CD1c-positive myeloid dendritic cell (primary cell): Measurements from ENCODE around the gene NKX2-4.
A peak's percentile ranks its signal among the peaks of the same experiment; 100 is the strongest.
"Not testable (repeated sequence)": the region's sequence is repeated elsewhere in the genome, so short reads cannot be mapped to it uniquely, and the experiment has no call there.

ENCODE experiments used
- DNase-seq: peaks from one replicate; pipeline ENCODE4 v3.0.0-alpha.2; 2016; ENCODE audit errors: extremely low spot score

NKX2-4 gene

DNA sequence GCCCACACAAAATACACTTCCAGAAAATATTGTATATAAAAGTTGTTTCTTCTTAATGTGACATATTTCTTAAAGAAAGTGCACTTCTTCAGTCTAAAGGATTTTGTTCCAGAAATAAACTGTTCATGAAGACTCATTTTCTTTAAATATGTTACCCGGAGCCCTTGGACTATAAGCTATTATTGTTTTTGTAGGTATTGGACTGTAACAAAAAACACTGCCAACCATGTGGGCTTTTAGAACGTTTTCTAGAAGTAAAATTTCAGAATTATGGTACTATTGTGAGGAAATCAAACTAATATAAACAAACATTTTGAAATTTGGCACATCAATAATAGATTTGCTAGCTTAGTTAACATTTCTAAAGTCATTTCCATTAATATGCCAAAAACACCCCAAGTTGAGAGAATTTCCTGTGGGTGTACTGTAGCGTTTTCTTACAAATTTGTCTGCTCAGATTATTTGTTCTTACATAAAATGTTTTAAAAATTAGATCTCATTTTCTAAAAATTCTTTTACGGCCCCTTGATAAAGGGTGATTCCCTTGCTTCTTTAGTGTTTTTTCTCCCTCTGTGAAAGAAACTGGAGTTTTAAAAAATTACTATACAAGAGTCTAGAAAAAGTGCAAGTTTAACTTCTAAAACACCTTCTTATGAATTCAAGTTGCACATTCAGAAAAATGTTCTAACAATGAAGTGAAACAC, 3.4 kb downstream of the NKX2-4 start:
- no peak for DNase-seq

DNA sequence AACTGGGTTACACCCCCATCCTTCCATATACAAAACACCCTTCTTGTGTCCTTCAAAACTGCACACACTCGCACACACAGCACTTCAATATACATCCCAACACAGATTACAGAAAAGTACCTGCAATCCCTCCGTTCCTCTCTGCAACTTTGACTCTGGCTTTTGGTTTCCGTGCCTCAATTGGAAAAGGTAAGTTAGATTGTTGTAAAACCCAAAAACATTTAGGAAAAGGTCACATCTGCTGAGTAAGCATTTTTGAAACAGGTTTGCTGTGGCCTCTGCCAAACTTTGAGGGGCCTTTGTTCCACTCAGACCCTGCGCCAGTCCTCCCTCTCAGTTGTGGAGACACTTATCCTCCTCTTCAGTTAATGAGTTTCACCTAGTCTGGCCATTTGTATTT, 4.2 kb downstream of the NKX2-4 start:
- DNase-seq = no peak

DNA sequence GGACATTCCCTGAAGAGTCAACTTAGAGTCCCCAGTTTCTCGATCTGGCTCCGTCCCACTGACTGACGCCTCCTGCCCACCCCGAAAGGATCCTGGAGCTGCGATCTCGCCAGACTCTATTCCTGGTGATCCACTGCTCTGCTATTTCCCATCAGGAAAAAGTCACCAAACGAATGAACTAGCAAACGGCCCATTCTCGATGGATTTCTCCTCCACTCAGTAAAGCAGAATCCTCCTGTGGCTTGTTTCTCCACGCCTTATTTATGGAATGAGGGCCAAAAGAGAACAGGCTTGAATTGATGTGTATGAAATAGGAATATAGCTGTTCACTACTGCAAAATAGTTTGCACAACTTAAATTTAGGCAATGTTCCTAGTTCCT, 5.4 kb downstream of the NKX2-4 start:
- no peak for DNase-seq

DNA sequence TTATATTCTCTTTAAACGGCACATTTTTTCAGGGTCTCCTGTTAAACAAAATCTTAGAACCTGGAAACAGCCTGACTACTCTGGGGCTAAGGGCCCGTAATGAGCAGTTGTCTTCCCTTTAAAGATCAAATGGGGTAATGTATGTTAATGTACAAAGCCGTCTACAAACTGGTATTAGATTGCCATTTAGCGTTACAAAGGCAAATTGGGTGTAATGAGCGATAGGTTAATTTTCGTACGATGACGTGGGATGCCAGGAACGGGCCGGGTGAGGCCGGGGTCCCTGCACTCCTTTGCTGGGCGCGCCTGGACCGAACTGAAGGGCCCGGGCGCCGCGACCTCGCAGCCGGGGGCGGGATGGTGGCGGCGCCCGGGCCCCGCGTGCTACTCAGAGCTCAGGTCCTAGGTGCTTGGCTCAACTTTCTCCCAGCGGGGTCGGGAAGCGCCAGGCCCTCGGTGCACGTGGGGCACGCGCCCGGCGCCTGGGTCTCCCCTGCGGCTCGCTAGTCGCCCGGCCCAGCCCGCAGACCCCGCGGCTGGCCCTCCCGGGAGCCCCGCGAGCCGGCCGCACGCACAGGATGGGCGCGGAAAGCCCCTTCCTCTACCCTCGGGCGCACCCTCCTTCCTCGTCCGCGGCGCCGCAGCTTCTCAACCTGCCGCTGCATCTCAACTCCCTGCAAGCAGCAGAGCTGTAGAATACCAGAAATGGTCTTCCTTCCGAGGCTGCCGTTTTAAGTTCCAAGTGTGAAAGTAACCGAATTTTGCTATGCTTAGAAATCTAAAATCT, 5.9 kb downstream of the NKX2-4 start:
- no peak for DNase-seq

DNA sequence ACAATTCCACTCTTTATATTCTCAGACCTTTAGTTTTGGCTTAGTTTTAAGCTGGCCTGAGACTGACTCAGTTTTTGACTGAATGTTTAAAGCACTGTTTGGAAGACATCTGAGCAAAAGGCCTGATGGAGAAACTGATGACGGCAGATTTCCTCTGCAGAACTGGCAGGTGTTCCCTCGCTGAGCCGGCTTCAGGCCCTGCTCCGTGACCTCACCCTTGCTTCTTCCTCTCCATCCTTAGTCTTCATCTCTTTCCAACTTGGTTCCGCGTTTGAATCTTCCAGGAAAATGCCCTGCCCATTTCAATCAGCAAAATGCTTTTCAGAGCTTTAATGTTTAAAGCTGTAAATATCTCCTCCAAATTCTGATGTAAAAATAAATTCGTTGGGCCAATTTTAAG, 6.6 kb downstream of the NKX2-4 start:
- no peak for DNase-seq

DNA sequence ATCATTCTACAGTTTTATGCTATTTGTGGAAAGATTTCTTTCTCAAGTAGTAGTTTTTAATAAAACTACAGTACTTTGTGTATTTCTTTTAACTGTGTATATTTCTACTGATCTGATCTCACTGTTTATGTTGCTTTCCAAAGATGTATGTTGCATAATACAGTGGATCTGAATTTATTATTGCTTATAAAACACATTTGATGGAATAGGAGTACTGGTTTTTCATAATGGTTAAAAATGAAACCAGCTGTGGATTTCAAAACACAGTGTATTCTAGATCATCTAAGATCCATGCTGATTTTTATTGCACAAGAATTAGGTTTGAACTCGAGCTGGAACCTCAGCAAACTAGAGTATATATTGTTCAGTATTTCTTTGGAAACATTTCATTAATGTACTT, 8.0 kb downstream of the NKX2-4 start:
- no peak for DNase-seq

DNA sequence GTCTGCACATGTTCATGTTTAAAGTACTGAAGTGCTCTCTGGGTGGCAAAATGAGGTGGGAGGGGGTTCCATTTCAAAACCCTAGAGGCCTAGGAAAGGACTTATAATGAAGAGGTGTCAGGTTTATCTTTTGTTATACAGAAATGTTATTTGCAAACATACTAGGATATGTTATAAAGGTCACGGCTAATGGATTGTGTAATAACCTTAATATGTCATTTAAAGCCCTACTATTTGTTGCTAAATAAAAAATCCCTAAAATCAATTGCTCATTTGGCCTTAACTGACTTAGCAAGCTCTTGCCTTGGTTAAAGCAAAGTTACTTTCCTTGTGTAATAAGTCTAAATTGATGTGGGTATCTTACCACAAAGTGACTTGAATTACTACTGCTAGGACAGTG, 8.8 kb downstream of the NKX2-4 start:
- DNase-seq = no peak

DNA sequence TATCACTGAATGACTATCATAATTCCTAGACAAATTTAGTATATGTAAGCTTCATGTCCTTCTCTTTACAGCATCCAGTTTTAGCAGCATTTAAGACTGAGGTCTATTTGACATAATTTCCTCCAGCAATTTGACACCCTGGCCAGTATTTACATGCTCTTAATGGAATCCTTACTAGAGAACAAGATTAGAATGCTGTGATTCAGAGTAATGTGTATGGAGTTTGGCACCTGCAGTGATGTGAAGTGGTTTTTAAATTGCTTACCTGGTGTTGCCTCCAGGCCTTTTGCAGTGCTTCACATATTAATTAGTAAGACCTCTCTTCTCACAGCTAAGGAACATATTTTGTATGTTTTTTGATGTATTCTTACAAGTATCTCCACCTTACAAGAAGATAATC, 9.8 kb downstream of the NKX2-4 start:
- DNase-seq = no peak

DNA sequence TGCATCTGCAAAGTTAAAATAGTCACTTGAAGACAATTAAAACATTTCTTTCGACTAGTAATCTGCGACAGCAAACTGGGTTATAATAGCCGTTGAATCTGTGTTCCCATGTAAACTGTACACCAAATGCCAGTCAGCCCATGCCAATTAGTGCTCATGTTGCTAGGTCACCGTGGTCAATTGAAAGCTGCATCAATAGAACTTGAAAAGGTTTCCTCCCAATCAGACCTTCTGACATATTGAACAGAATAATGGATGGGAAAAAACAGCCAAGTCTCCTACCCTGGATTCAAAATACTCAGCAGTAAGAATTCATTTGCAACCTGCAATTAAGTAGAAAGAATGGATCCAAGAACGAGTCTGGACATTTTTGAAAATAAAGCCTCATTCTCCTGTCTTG, 11.2 kb downstream of the NKX2-4 start:
- DNase-seq = no peak

DNA sequence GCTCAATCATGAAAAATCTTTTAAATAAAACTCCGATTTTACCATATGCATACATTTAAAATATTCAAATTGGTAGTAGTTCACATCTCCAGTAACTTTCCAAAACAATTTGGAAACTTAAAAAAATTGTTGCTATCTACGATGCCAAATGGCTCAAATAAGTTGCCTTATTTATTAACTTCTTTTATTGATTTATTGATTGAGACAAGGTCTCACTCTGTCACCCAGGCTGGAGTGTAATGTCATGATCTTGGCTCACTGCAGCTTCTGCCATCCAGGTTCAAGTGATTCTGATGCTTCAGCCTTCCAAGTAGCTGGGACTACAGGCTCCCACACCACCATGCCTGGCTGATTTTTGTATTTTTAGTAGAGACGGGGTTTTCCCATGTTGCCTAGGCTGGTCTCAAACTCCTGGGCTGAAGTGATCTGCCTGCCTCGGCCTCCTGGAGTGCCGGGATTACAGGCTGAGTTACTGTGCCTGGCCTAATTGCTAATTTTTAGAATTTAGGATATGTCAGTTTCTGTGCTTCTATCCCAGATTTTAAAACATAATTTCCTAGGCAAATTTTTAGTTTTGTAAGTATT, 12.9 kb downstream of the NKX2-4 start:
- DNase-seq = no peak

DNA sequence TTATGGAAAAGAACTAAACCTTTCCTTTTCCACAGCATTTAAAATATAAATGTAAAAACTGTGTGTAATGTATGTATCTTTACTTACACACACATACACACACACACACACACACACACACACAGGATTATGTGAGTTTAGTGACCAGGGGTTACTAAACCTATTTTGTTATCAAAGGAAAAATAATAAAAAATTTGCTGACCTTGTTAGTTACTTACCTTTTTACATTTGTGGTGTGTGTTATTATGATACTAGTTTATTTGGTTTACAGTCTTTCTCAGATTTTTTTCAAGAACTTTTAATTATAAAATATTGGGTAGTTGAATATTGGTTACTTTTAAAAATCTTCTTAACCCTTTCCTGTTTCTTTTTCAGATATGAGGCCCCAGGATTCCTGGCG, 15.7 kb downstream of the NKX2-4 start:
- DNase-seq = no peak

DNA sequence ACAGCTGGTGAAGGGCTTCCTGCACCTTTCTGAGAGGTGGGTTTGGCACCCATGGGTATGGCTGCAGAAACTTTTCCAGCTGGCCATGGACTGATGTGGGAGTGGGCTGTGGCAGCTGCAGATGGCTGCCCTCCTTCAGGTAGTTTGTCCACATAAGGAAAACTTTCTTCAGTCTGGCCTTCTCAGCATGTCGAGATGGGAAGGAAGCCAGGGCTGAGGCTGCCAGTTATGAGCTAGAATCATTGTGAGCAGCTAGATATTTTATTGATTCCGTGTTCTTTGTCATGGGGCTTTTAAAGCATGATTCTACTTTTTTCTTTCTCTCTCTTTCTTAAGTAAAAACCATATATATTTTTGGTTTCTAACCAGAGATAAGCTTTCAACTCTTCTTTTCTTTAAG, 16.6 kb downstream of the NKX2-4 start:
- no peak for DNase-seq

DNA sequence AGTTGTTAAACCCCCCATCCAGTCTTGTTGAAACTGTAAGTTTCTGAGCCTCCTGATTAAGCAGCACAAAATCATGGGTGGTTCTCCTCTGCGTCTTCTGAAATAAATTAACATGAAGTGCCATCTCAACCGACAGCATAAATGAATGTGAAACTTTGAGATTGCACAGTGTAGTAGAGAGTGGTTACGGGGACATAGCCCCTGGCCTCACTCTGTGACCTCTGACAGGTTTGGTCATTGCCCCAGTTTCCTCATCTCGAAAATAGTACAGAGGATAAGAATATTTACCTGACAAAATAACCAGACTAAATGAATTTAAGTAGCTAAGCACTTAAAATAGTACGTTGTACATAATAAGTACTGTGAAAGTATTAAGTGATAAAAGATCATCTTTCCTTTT, 19.1 kb downstream of the NKX2-4 start:
- no peak for DNase-seq

DNA sequence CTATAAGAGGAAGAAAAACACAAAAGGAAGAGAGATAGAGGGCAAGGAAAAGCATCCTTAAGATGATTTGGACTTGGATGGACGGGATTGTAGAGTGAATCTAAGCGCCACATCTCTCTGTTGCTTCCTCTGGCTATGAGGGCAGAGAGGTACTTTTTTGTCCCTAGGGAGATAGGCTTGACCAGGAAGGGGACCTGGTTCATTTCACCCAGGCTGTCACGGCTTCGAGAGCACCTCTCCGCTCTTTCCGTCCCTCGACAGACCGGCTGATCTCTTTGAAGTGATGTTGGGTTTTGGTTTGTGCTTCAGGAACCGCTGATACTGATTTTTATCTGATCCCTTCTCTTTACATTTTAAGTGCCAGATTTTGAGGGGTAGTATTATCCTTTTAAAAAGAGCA, 19.6 kb downstream of the NKX2-4 start:
- no peak for DNase-seq

DNA sequence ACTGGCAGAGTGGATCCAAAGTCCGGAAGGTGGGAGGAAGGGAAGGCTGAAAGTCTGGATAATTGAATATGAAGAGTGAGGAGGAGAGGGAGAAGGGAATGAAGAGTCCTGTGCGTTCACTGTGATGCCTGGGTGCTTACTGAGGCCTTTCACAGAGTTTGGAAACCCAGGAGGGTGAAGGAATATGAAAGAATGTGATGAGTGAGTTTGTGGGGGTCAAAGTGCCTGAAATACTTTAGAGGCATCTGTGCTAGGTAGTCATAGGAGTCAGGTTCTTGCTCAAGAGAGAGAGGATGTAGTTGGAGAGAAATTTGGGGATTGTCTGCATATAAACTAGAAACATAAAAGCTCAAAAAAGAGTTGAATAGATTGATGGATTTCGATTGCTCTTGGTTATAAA, 20.7 kb downstream of the NKX2-4 start:
- DNase-seq = no peak

DNA sequence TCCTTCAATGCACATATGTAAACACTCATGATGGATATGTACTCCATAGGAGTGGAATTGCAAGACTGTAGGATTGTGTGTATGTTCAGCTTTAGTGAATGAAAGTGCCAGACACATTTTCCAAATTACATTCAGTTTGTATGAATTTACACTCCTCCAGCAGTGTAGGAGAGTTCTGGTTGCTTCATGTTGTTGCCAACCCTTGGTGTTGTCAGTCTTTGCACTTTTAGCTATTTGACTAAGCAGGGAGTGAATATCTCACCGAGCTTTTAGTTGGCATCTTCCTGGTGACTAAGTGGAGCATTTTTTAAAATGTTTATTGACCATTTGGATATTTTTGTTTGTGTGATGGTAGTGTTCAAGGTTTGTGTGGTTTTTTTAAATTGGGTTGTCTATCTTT, 23.9 kb downstream of the NKX2-4 start:
- DNase-seq = no peak

DNA sequence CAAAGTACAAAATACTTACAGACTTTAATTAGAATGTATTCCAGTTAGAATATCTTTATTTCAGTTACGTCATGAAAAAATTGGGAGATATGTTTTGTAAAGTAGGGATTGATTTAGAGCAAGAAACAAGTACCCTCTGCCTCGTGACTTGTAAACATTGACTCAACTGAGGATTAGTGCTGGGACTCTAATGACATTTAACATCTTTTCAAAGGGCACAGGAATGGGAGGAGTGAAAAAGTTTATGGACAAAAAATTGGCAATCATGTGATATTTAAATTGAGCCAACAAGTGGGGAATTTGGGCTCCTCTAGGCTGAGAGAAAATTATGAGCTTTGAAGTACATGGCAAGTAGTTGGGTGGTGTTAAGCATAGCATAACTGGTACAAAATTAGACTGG, 25.3 kb downstream of the NKX2-4 start:
- no peak for DNase-seq

DNA sequence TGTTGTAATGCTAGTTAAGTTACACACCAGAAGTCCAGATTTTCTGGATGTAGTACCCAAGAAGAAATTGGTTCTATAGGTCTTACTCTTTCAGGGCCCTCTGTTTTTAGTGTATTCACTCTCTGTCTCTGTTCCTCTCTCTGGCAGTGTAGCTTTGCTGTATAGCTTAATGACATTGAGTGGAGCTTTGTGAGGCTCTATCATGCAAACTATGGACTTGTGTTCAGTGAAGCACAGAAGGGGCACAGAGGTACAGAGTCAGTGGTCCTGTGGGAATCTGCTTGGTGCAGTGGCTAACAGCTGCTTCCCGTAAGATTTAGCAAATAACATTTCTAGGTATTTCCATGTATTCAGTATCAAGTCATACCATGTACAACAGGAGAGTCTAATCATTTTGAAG, 26.1 kb downstream of the NKX2-4 start:
- no peak for DNase-seq

DNA sequence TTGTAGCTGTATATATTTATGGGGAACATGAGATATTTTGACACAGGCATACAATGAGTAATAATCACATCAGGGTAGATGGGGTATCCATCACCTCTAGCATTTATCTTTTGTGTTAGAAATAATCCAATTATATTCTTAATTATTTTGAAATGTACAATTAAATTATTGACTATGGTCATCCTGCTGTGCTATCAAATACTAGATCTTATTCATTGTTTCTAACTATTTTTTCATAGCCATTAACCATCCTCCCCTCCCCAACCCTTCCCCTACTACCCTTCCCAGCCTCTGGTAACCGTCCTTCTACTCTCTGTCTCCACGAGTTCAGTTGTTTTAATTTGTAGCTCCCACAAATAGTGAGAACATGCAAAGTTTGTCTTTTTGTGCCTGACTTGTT, 28.5 kb downstream of the NKX2-4 start:
- DNase-seq = no peak

DNA sequence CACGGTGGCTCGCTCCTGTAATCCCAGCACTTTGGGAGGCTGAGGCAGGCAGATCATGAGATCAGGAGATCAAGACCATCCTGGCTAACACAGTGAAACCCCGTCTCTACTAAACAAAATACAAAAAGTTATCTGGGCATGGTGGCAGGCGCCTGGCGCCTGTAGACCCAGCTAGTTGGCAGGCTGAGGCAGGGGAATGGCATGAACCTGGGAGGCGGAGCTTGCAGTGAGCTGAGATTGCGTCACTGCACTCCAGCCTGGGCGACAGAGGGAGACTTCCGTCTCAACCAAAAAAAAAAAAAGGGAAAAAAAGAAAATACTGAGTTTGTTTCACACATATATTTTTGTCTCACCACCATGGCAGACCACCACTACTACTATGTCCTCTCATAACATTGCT, 31.1 kb downstream of the NKX2-4 start:
- not testable (repeated sequence) for DNase-seq

DNA sequence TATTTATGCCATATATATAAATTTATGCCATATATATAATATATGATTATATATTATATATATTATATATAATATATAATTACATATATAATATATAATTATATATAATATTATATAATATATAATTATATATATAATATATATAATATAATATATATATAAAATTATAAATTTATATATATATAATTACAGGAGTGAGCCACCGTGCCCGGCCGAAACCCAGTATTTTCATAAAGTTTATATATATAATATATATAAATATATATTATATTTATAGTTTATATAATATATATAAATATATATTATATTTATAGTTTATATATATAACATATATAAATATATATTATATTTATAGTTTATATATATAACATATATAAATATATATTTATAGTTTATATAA, 31.6 kb downstream of the NKX2-4 start:
- no peak for DNase-seq

DNA sequence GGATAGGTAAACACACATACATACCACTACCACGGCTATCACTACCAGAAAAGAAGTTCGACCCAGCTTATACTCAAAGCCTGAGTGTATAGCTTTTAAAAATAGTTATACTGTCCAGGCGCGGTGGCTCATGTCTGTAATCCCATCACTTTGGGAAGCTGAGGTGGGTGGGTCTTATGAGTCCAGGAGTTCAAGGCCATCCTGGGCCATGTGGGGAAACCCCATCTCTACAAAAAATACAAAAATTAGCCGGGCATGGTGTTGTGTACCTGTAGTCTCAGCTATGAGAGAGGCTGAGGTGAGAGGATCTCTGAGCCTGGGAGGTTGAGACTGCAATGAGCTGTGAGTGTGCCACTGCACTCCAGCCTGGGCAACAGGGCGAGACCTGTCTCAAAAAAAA, 32.9 kb downstream of the NKX2-4 start:
- DNase-seq = no peak

DNA sequence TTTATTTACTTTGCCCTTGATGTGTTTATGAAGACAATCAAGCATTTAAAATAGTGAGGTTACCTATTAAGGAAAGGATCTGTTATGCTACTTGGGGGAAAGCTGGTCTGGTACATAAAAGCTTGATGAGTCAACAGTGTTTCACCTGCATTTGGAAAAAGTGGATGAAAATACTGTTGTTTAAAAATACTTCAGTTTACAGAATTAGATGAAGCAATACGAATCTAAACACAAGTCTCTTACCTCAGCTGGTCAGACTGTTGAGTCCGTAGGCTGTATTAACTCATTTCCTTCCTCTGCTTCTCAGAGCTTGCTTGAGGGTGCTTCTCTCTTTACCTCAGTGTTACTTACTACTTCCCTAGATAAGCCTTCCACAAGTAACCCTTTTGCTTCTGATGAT, 36.1 kb downstream of the NKX2-4 start:
- DNase-seq = peak; percentile 38
